ENCODE measurements around the gene IMP4. TPM values are rescaled to one million over a fixed set of nuclear protein-coding genes. Genes with fewer than 3 reads are reported as not detected.

Gene IMP4
- polyA plus RNA-seq, 3 donors: 57.6 to 81.2 (median 58.5) TPM

GRCh38 chr2:130373808-130374365 is 31.2 kb downstream of the IMP4 start:
- Histone ChIP-seq H3K4me3 (replicated peaks in 1 of 3; ENCODE audit: low read depth in 2 of 3, low read length in 3 of 3) (peak overlapping the region in 1 of 3 experiments; percentile 91), H3K9me3 (replicated peaks in 1 of 2; ENCODE audit: control insufficient read depth in 1 of 2, insufficient read depth in 1 of 2, low read length in 2 of 2) (no peaks in the 10 kb centered on the region), H3K4me1 (ENCODE audit: control insufficient read depth in 1 of 2, insufficient read depth in 2 of 2, low read length in 2 of 2) (peaks cover 70 to 86% of the 10 kb centered on the region in 2 donors), H3K36me3 (replicated peaks in 1 of 2; ENCODE audit: control insufficient read depth in 1 of 2, insufficient read depth in 2 of 2, low read length in 2 of 2) (peaks cover 35 to 60% of the 10 kb centered on the region in 2 donors), H4K20me1 (ENCODE audit: insufficient read depth, low read length) (peaks cover 63% of the 10 kb centered on the region), H3K4me2 (replicated peaks; ENCODE audit: extremely low read depth, low read length, poor library complexity, severe bottlenecking) (peak overlapping the region; percentile 97), H3K27ac (ENCODE audit: low read depth in 1 of 2, low read length in 2 of 2) (peak overlapping the region; percentile 9 to 90), H3K27me3 (ENCODE audit: control insufficient read depth in 2 of 2, insufficient read depth in 2 of 2, low read length in 2 of 2) (no peaks in the 10 kb centered on the region), H2AFZ (ENCODE audit: insufficient read depth, low read depth, low read length, poor library complexity, severe bottlenecking) (no peak overlapping the region), H3K79me2 (ENCODE audit: insufficient read depth, low read length) (peaks cover 85% of the 10 kb centered on the region), H3K9ac (ENCODE audit: insufficient read depth, low read length, poor library complexity, severe bottlenecking) (no peak overlapping the region)
- Mint-ChIP-seq H3K36me3 (peaks cover 50 to 55% of the 10 kb centered on the region in 2 donors), H3K9me3 (peaks cover 0 to 3% (median 0%) of the 10 kb centered on the region in 7 donors), H3K4me3 (peak overlapping the region; percentile 20 to 96), H3K27ac (peak overlapping the region in 6 of 7 donors; percentile 37 to 86 (median 81)), H3K4me1 (peaks cover 80% of the 10 kb centered on the region), H3K27me3 (ENCODE audit: low read depth in 3 of 3) (peaks cover 0 to 5% (median 4%) of the 10 kb centered on the region in 3 donors)
- intact Hi-C loops (cut with micrococcal nuclease): no loop called here
- TF ChIP-seq CTCF (IDR thresholded peaks at IDR 0.05): no peak
- no peak for DNase-seq
- 100% methylated on average over 1 of the region's 3 CpGs for WGBS (ENCODE audit: insufficient coverage)

GRCh38 chr2:130374587-130375290 is 32.0 kb downstream of the IMP4 start:
- peak overlapping the region; percentile 41 to 46 for H3K4me3 Mint-ChIP-seq
- DNase-seq: no peak
- Histone ChIP-seq H3K9me3 (replicated peaks in 1 of 2; ENCODE audit: control insufficient read depth in 1 of 2, insufficient read depth in 1 of 2, low read length in 2 of 2) (no peaks in the 10 kb centered on the region), H3K36me3 (replicated peaks in 1 of 2; ENCODE audit: control insufficient read depth in 1 of 2, insufficient read depth in 2 of 2, low read length in 2 of 2) (peaks cover 39 to 69% of the 10 kb centered on the region in 2 donors), H3K4me2 (replicated peaks; ENCODE audit: extremely low read depth, low read length, poor library complexity, severe bottlenecking) (no peak overlapping the region), H3K27ac (ENCODE audit: low read depth in 1 of 2, low read length in 2 of 2) (peak overlapping the region; percentile 4 to 59), H3K9ac (ENCODE audit: insufficient read depth, low read length, poor library complexity, severe bottlenecking) (no peak overlapping the region), H4K20me1 (ENCODE audit: insufficient read depth, low read length) (peaks cover 71% of the 10 kb centered on the region), H3K4me3 (replicated peaks in 1 of 3; ENCODE audit: low read depth in 2 of 3, low read length in 3 of 3) (no peak overlapping the region), H3K27me3 (ENCODE audit: control insufficient read depth in 2 of 2, insufficient read depth in 2 of 2, low read length in 2 of 2) (no peaks in the 10 kb centered on the region), H3K79me2 (ENCODE audit: insufficient read depth, low read length) (peaks cover 93% of the 10 kb centered on the region), H3K4me1 (ENCODE audit: control insufficient read depth in 1 of 2, insufficient read depth in 2 of 2, low read length in 2 of 2) (peaks cover 61 to 78% of the 10 kb centered on the region in 2 donors), H2AFZ (ENCODE audit: insufficient read depth, low read depth, low read length, poor library complexity, severe bottlenecking) (no peak overlapping the region)
- no peak for TF ChIP-seq CTCF (IDR thresholded peaks at IDR 0.05)
- peaks cover 55 to 61% of the 10 kb centered on the region in 2 donors for H3K36me3 Mint-ChIP-seq
- intact Hi-C loops (cut with micrococcal nuclease): no loop called here
- H3K27me3 Mint-ChIP-seq (ENCODE audit: low read depth in 3 of 3): peaks cover 0 to 5% (median 4%) of the 10 kb centered on the region in 3 donors
- peaks cover 0 to 3% (median 0%) of the 10 kb centered on the region in 7 donors for H3K9me3 Mint-ChIP-seq
- peak overlapping the region; percentile 51 to 83 (median 69) for H3K27ac Mint-ChIP-seq
- peaks cover 72% of the 10 kb centered on the region for H3K4me1 Mint-ChIP-seq
- 97% methylated on average over 5 of the region's 9 CpGs for WGBS (ENCODE audit: insufficient coverage)

Measured in CD14-positive monocyte (primary cell).